Measurements from ENCODE around the gene PIP5KL1. TPM values are rescaled to one million over a fixed set of nuclear protein-coding genes. Genes with fewer than 3 reads are reported as not detected.

The PIP5KL1 gene
- polyA plus RNA-seq, 1 donor (not counting 4 experiments of a cell fraction or from before 2014, with no cell fraction given): 4.4 TPM

- H3K9me1 ChIP-seq (ENCODE audit: control insufficient read depth, extremely low read depth, insufficient read depth, low read length): no peaks in the 10 kb centered on the region
- peak overlapping the region; percentile 67 for H3K4me2 ChIP-seq (ENCODE audit: control insufficient read depth, extremely low read depth, insufficient read depth, low read depth, low read length)
- H3K4me3 ChIP-seq (ENCODE audit: control insufficient read depth in 2 of 3, extremely low read depth in 1 of 3, insufficient read depth in 2 of 3, low read depth in 1 of 3, low read length in 3 of 3): no peak overlapping the region
- FAIRE-seq (no peak), DNase-seq (ENCODE audit: low read depth, low spot score) (no peak)
- H3K27ac ChIP-seq (ENCODE audit: control insufficient read depth, insufficient read depth, low read length): peak overlapping the region; percentile 79
- dilution Hi-C loops (cut with MboI; ENCODE audit: extremely low pct_ligation_motif_present, low sequenced_read_pairs): no loop called here
- TF ChIP-seq EZH2 (IDR thresholded peaks at IDR 0.05; ENCODE audit: low read length) (no peak), CTCF (optimal IDR thresholded peaks at IDR 0.05 in 1 of 3, IDR thresholded peaks at IDR 0.05 in 1 of 3, conservative IDR thresholded peaks at IDR 0.05 in 1 of 3; ENCODE audit: extremely low read depth in 1 of 3, insufficient read depth in 2 of 3, low read length in 3 of 3) (no peak)
- H3K27me3 ChIP-seq (ENCODE audit: control insufficient read depth, extremely low read depth, insufficient read depth, low read length): no peaks in the 10 kb centered on the region
- peaks cover 0 to 3% of the 10 kb centered on the region in 2 experiments for H3K36me3 ChIP-seq (ENCODE audit: control insufficient read depth in 2 of 2, extremely low read depth in 1 of 2, insufficient read depth in 2 of 2, low read length in 2 of 2)
- H3K4me1 ChIP-seq (ENCODE audit: control insufficient read depth, extremely low read depth, insufficient read depth, low read length): peaks cover 62% of the 10 kb centered on the region
- H2AFZ ChIP-seq (ENCODE audit: control insufficient read depth, low read length): peak overlapping the region; percentile 74
- peak overlapping the region; percentile 72 for H3K9ac ChIP-seq (ENCODE audit: control insufficient read depth, extremely low read depth, insufficient read depth, low read length)
- peaks cover 7% of the 10 kb centered on the region for H3K79me2 ChIP-seq (ENCODE audit: control insufficient read depth, insufficient read depth, low read length)
- H3K9me3 ChIP-seq (ENCODE audit: control insufficient read depth, low read depth, low read length): no peaks in the 10 kb centered on the region
- H4K20me1 ChIP-seq (ENCODE audit: control insufficient read depth, extremely low read depth, insufficient read depth, low read length): no peaks in the 10 kb centered on the region
These were observed 35.4 kb upstream of the PIP5KL1 start for GRCh38 chr9:127965953-127966352.

GRCh38 chr9:127963359-127964064 lies 32.9 kb upstream of the PIP5KL1 start:
- peaks cover 51% of the 10 kb centered on the region for H3K4me1 ChIP-seq (ENCODE audit: control insufficient read depth, extremely low read depth, insufficient read depth, low read length)
- no peak overlapping the region for H2AFZ ChIP-seq (ENCODE audit: control insufficient read depth, low read length)
- DNase-seq (ENCODE audit: low read depth, low spot score) (no peak), FAIRE-seq (no peak)
- no peak overlapping the region for H3K27ac ChIP-seq (ENCODE audit: control insufficient read depth, insufficient read depth, low read length)
- no peak overlapping the region for H3K4me3 ChIP-seq (ENCODE audit: control insufficient read depth in 2 of 3, extremely low read depth in 1 of 3, insufficient read depth in 2 of 3, low read depth in 1 of 3, low read length in 3 of 3)
- no peak overlapping the region for H3K9ac ChIP-seq (ENCODE audit: control insufficient read depth, extremely low read depth, insufficient read depth, low read length)
- H3K4me2 ChIP-seq (ENCODE audit: control insufficient read depth, extremely low read depth, insufficient read depth, low read depth, low read length): no peak overlapping the region
- H4K20me1 ChIP-seq (ENCODE audit: control insufficient read depth, extremely low read depth, insufficient read depth, low read length): no peaks in the 10 kb centered on the region
- H3K9me3 ChIP-seq (ENCODE audit: control insufficient read depth, low read depth, low read length): no peaks in the 10 kb centered on the region
- H3K36me3 ChIP-seq (ENCODE audit: control insufficient read depth in 2 of 2, extremely low read depth in 1 of 2, insufficient read depth in 2 of 2, low read length in 2 of 2): peaks cover 0 to 3% of the 10 kb centered on the region in 2 experiments
- no peak for TF ChIP-seq CTCF (optimal IDR thresholded peaks at IDR 0.05 in 1 of 3, IDR thresholded peaks at IDR 0.05 in 1 of 3, conservative IDR thresholded peaks at IDR 0.05 in 1 of 3; ENCODE audit: extremely low read depth in 1 of 3, insufficient read depth in 2 of 3, low read length in 3 of 3)
- TF ChIP-seq EZH2 (IDR thresholded peaks at IDR 0.05; ENCODE audit: low read length): no peak
- H3K9me1 ChIP-seq (ENCODE audit: control insufficient read depth, extremely low read depth, insufficient read depth, low read length): no peaks in the 10 kb centered on the region
- H3K27me3 ChIP-seq (ENCODE audit: control insufficient read depth, extremely low read depth, insufficient read depth, low read length): no peaks in the 10 kb centered on the region
- dilution Hi-C loops (cut with MboI; ENCODE audit: extremely low pct_ligation_motif_present, low sequenced_read_pairs): no loop called here
- peaks cover 7% of the 10 kb centered on the region for H3K79me2 ChIP-seq (ENCODE audit: control insufficient read depth, insufficient read depth, low read length)

Data from keratinocyte (primary cell).